GM23338 (cell line): ENCODE results near the gene ARHGEF1. TPM values are rescaled to one million over a fixed set of nuclear protein-coding genes. Genes with fewer than 3 reads are reported as not detected.

ENCODE experiments used
- ATAC-seq: fragments of 200-7000 bp; cut with Tn5 transposase; 3 replicates; pipeline ENCODE4 v1.9.1; 2020
- DNase-seq: peaks from one replicate; pipeline ENCODE4 v3.0.0-alpha.2; 2015; ENCODE audit warnings: low spot score
- H2AFZ ChIP-seq: fragments of 200-600 bp; sonication (generic); 2 replicates; pipeline ENCODE4 v1.8.0; 2016; ENCODE audit warnings: antibody characterized with exemption, mild to moderate bottlenecking, moderate library complexity
- H3F3A ChIP-seq: fragments of 200-600 bp; sonication (generic); replicated peaks from 2 replicates; pipeline ENCODE4 v1.8.0; 2017; ENCODE audit warnings: antibody characterized with exemption, mixed run types, low read depth
- H3K27ac ChIP-seq: fragments of 200-600 bp; sonication (generic); 2 replicates; pipeline ENCODE4 v1.6.1; 2016; ENCODE audit warnings: low read depth
- H3K27me3 ChIP-seq: fragments of 200-600 bp; sonication (generic); 2 replicates; pipeline ENCODE4 v1.8.0; 2016; ENCODE audit warnings: mild to moderate bottlenecking, mixed run types, moderate library complexity; ENCODE audit not compliant: insufficient read depth
- H3K36me3 ChIP-seq: fragments of 200-600 bp; sonication (generic); 2 replicates; pipeline ENCODE4 v1.8.0; 2016; ENCODE audit warnings: mild to moderate bottlenecking; ENCODE audit not compliant: insufficient read depth
- H3K4me1 ChIP-seq: fragments of 200-600 bp; sonication (generic); 2 replicates; pipeline ENCODE4 v1.8.0; 2016; ENCODE audit warnings: mild to moderate bottlenecking, moderate library complexity; ENCODE audit not compliant: insufficient read depth
- H3K4me2 ChIP-seq: fragments of 200-600 bp; sonication (generic); 2 replicates; pipeline ENCODE4 v1.7.1; 2017; ENCODE audit warnings: mixed run types
- H3K4me3 ChIP-seq: fragments of 200-600 bp; sonication (generic); 2 replicates; pipeline ENCODE4 v1.6.1; 2016; ENCODE audit warnings: mixed run types
- H3K79me2 ChIP-seq: fragments of 200-600 bp; sonication (generic); replicated peaks from 2 replicates; pipeline ENCODE4 v1.8.0; 2017; ENCODE audit warnings: mild to moderate bottlenecking; ENCODE audit not compliant: insufficient read depth
- H3K9me2 ChIP-seq: fragments of 200-600 bp; sonication (generic); 2 replicates; pipeline ENCODE4 v1.8.0; 2017; ENCODE audit not compliant: insufficient read depth
- H4K20me1 ChIP-seq: fragments of 200-600 bp; sonication (generic); replicated peaks from 2 replicates; pipeline ENCODE4 v1.8.0; 2017; ENCODE audit warnings: mild to moderate bottlenecking; ENCODE audit not compliant: insufficient read depth
- H3K27ac Mint-ChIP-seq: 2 replicates; pipeline ENCODE4 v1.8.0; 2020; ENCODE audit warnings: inconsistent platforms, mild to moderate bottlenecking, moderate library complexity, mixed read lengths
- H3K27me3 Mint-ChIP-seq: 3 replicates; pipeline ENCODE4 v1.8.0; 2022; ENCODE audit warnings: low read depth, mild to moderate bottlenecking, moderate library complexity, mixed read lengths, inconsistent platforms; ENCODE audit not compliant: insufficient read depth, poor library complexity
- H3K36me3 Mint-ChIP-seq: 3 replicates; pipeline ENCODE4 v1.8.0; 2021; ENCODE audit warnings: low read depth, mild to moderate bottlenecking, inconsistent platforms, moderate library complexity, mixed read lengths
- H3K4me1 Mint-ChIP-seq: 3 replicates; pipeline ENCODE4 v1.8.0; 2020; ENCODE audit warnings: mild to moderate bottlenecking, inconsistent platforms, mixed read lengths
- H3K4me3 Mint-ChIP-seq: 3 replicates; pipeline ENCODE4 v1.8.0; 2021; ENCODE audit warnings: moderate library complexity, mild to moderate bottlenecking, inconsistent platforms, mixed read lengths
- H3K9me3 Mint-ChIP-seq: 3 replicates; pipeline ENCODE4 v1.8.0; 2020; ENCODE audit warnings: moderate library complexity, mild to moderate bottlenecking, inconsistent platforms, mixed read lengths
- EZH2 ChIP-seq: fragments of 200-600 bp; sonication (generic); IDR thresholded peaks from one replicate; pipeline ENCODE4 v1.8.0; 2017; ENCODE audit warnings: antibody characterized with exemption, mild to moderate bottlenecking, low read depth; ENCODE audit not compliant: unreplicated experiment
- EZH2phosphoT487 ChIP-seq: fragments of 200-600 bp; sonication (generic); IDR thresholded peaks from one replicate; pipeline ENCODE4 v1.8.1; 2018; ENCODE audit warnings: antibody characterized with exemption; ENCODE audit not compliant: unreplicated experiment
- NANOG ChIP-seq: IDR thresholded peaks from 2 replicates; pipeline ENCODE4 v1.6.1; 2016; ENCODE audit warnings: antibody characterized with exemption, borderline replicate concordance
- POLR2AphosphoS5 ChIP-seq: IDR thresholded peaks from 2 replicates; pipeline ENCODE4 v1.6.1; 2016; ENCODE audit warnings: antibody characterized with exemption, low read depth
- STAT1 ChIP-seq: IDR thresholded peaks from one replicate; pipeline ENCODE4 v1.6.1; 2016; ENCODE audit warnings: antibody characterized with exemption; ENCODE audit not compliant: unreplicated experiment
- ZNF114 ChIP-seq: fragments of 250-450 bp; sonication (Bioruptor Pico); IDR thresholded peaks from 2 replicates; pipeline ENCODE4 v1.5.0; 2020; ENCODE audit warnings: mild to moderate bottlenecking, moderate library complexity
- polyA plus RNA-seq: library from polyadenylated mRNA; unstranded; fragments of >200 nt; fragmentation: Nextera tagmentation; extraction: Ambion mirVana; gene quantifications from 2 replicates; pipeline ENCODE4 v1.2.1, GENCODE V29; 2016
- total RNA-seq: library from RNA; depleted of rRNA; stranded (reverse); fragments of >200 nt; shearing (Covaris generic); gene quantifications from 2 replicates; pipeline ENCODE4 v1.2.3, GENCODE V29; 2014
- TF ChIP-seq, protein P1 (sequence below): IDR thresholded peaks from one replicate; pipeline ENCODE4 v1.6.1; 2018; ENCODE audit warnings: antibody characterized with exemption; ENCODE audit not compliant: unreplicated experiment
- TF ChIP-seq, protein P2 (sequence below), 2 experiments: fragments of 200-600 bp in 1 of 2; sonication (generic) in 1 of 2; conservative IDR thresholded peaks; 2 replicates each; pipeline versions ENCODE4 v1.5.1 to v1.6.1; 2016 to 2017; ENCODE audit warnings: antibody characterized with exemption in 2 of 2, low read depth in 2 of 2, mild to moderate bottlenecking in 2 of 2, moderate library complexity in 1 of 2
- TF ChIP-seq, protein P3 (sequence below): IDR thresholded peaks from 2 replicates; pipeline ENCODE4 v1.6.1; 2016; ENCODE audit warnings: antibody characterized with exemption

ARHGEF1 gene
- total and polyA plus RNA-seq, 2 experiments from 2014 or later, result 41.3 to 44.7 TPM

DNA sequence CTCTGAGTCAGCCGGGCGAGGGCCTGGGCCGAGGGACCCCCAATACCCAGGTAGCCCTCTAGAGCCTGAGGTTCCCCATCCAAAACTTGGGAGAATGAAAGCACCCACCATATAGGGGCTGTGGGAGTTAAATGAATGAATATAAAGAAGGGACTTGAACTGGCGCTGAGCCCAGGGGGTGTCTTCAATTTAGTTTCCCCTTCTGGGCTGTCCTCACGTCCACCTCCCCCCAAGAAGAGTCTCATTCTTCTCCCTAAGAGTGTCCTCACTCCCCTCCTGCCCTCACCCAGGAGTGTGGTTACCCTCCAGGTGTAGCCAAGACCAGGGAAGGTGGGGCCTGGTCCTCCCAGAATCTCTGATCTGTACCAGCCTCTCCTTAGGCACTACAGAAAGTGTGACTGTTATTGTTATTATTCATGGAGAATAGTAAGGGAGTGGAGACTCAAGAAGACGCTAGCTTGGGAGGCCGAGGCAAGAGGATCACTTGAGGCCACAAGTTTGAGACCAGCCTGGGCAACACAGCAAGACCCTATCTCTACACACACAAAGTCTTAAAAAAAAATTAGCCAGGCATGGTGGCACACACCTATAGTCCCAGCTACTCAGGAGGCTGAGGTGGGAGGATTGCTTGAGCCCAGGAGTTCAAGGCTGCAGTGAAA is 3.2 kb upstream of the ARHGEF1 start (continued):
- TF ChIP-seq, protein P1, sequence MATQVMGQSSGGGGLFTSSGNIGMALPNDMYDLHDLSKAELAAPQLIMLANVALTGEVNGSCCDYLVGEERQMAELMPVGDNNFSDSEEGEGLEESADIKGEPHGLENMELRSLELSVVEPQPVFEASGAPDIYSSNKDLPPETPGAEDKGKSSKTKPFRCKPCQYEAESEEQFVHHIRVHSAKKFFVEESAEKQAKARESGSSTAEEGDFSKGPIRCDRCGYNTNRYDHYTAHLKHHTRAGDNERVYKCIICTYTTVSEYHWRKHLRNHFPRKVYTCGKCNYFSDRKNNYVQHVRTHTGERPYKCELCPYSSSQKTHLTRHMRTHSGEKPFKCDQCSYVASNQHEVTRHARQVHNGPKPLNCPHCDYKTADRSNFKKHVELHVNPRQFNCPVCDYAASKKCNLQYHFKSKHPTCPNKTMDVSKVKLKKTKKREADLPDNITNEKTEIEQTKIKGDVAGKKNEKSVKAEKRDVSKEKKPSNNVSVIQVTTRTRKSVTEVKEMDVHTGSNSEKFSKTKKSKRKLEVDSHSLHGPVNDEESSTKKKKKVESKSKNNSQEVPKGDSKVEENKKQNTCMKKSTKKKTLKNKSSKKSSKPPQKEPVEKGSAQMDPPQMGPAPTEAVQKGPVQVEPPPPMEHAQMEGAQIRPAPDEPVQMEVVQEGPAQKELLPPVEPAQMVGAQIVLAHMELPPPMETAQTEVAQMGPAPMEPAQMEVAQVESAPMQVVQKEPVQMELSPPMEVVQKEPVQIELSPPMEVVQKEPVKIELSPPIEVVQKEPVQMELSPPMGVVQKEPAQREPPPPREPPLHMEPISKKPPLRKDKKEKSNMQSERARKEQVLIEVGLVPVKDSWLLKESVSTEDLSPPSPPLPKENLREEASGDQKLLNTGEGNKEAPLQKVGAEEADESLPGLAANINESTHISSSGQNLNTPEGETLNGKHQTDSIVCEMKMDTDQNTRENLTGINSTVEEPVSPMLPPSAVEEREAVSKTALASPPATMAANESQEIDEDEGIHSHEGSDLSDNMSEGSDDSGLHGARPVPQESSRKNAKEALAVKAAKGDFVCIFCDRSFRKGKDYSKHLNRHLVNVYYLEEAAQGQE, result no peak
- TF ChIP-seq STAT1 (no peak), EZH2phosphoT487 (no peak), POLR2AphosphoS5 (no peak), ZNF114 (CRISPR knock-in tag) (no peak), NANOG (no peak)
- TF ChIP-seq, protein P2, sequence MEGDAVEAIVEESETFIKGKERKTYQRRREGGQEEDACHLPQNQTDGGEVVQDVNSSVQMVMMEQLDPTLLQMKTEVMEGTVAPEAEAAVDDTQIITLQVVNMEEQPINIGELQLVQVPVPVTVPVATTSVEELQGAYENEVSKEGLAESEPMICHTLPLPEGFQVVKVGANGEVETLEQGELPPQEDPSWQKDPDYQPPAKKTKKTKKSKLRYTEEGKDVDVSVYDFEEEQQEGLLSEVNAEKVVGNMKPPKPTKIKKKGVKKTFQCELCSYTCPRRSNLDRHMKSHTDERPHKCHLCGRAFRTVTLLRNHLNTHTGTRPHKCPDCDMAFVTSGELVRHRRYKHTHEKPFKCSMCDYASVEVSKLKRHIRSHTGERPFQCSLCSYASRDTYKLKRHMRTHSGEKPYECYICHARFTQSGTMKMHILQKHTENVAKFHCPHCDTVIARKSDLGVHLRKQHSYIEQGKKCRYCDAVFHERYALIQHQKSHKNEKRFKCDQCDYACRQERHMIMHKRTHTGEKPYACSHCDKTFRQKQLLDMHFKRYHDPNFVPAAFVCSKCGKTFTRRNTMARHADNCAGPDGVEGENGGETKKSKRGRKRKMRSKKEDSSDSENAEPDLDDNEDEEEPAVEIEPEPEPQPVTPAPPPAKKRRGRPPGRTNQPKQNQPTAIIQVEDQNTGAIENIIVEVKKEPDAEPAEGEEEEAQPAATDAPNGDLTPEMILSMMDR (conservative IDR thresholded peaks at IDR 0.05; ENCODE audit: low read depth in 2 of 2), result no peak

DNA sequence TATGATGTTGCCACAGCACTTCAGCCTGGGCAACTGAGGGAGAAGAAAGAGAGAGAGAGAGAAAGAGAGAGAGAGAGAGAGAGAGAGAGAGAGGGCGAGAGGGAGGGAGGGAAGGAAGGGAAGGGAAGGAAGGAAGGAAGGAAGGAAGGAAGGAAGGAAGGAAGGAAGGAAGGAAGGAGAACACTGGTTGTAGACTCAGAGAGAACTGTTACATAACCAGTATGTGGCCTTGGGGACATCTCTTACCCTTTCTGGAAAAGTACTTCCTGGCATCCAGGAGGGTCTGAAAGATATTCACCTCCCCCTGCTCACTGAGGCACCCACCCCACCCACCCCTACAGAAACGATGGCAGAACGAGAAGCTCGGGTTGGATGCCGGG is 2.7 kb upstream of the ARHGEF1 start:
- H2AFZ ChIP-seq, result no peak overlapping the region
- no peak overlapping the region for H3K27ac ChIP-seq
- peaks cover 31% of the 10 kb centered on the region for H3K27me3 Mint-ChIP-seq
- no peak for DNase-seq
- H3K36me3 ChIP-seq, result no peaks in the 10 kb centered on the region
- H3K4me1 Mint-ChIP-seq, result peaks cover 21% of the 10 kb centered on the region
- H3K4me3 Mint-ChIP-seq, result no peak overlapping the region
- H3K4me3 ChIP-seq, result no peak overlapping the region
- H3K27me3 ChIP-seq, result peaks cover 29% of the 10 kb centered on the region
- no peaks in the 10 kb centered on the region for H4K20me1 ChIP-seq
- H3K4me1 ChIP-seq, result peaks cover 12% of the 10 kb centered on the region
- no peak for ATAC-seq
- no peaks in the 10 kb centered on the region; the same call in 2 of the 3 replicates for H3K36me3 Mint-ChIP-seq
- H3K27ac Mint-ChIP-seq, result no peak overlapping the region
- H3K79me2 ChIP-seq, result peaks cover 6% of the 10 kb centered on the region; the same call in 1 of the 2 replicates
- peaks cover 4% of the 10 kb centered on the region; the same call in 1 of the 3 replicates for H3K9me3 Mint-ChIP-seq
- H3K4me2 ChIP-seq, result no peak overlapping the region
- H3F3A ChIP-seq, result peaks cover 16% of the 10 kb centered on the region
- H3K9me2 ChIP-seq, result no peaks in the 10 kb centered on the region
- TF ChIP-seq, protein P3, sequence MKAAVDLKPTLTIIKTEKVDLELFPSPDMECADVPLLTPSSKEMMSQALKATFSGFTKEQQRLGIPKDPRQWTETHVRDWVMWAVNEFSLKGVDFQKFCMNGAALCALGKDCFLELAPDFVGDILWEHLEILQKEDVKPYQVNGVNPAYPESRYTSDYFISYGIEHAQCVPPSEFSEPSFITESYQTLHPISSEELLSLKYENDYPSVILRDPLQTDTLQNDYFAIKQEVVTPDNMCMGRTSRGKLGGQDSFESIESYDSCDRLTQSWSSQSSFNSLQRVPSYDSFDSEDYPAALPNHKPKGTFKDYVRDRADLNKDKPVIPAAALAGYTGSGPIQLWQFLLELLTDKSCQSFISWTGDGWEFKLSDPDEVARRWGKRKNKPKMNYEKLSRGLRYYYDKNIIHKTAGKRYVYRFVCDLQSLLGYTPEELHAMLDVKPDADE, result no peak
- TF ChIP-seq STAT1 (no peak), NANOG (no peak), POLR2AphosphoS5 (no peak), EZH2phosphoT487 (no peak), EZH2 (no peak)
- TF ChIP-seq, protein P1, result no peak
- TF ChIP-seq, protein P2 (conservative IDR thresholded peaks at IDR 0.05; ENCODE audit: low read depth in 2 of 2), result no peak
